ENCODE results near the gene SFRP5. TPM values are rescaled to one million over a fixed set of nuclear protein-coding genes. Genes with fewer than 3 reads are reported as not detected.
A peak's percentile ranks its signal among the peaks of the same experiment; 100 is the strongest.

Gene SFRP5
- total RNA-seq, 5 donors from 2014 or later (not counting 1 experiment from before 2014, with no cell fraction given): 0.76 to 3.1 (median 2.2) TPM

GRCh38 chr10:97778452-97779302 is 6.9 kb upstream of the SFRP5 start:
- H3K9me3 ChIP-seq: no peaks in the 10 kb centered on the region
- 83% methylated on average over 10 of the region's 11 CpGs for WGBS (ENCODE audit: insufficient coverage)
- DNase-seq: no peak
- peaks cover 34 to 38% (median 36%) of the 10 kb centered on the region in 3 donors for H3K4me1 Mint-ChIP-seq
- no peaks in the 10 kb centered on the region for H3K36me3 ChIP-seq (ENCODE audit: control insufficient read depth in 2 of 2, extremely low read depth in 1 of 2, insufficient read depth in 1 of 2, low read length in 1 of 2)
- H3K4me1 ChIP-seq (ENCODE audit: control insufficient read depth in 1 of 2, extremely low read depth in 1 of 2, insufficient read depth in 2 of 2, low read length in 2 of 2): peaks cover 27 to 33% of the 10 kb centered on the region in 2 experiments
- H3K27me3 Mint-ChIP-seq: peaks cover 0 to 2% of the 10 kb centered on the region in 2 donors
- no peak for ATAC-seq (replicated peaks in 1 of 4)
- POLR2A ChIA-PET: no interaction called here
- no peak overlapping the region for H3K4me3 Mint-ChIP-seq
- no peaks in the 10 kb centered on the region for H3K36me3 Mint-ChIP-seq
- no peak overlapping the region for H3K27ac ChIP-seq (ENCODE audit: low read length)
- H3K27me3 ChIP-seq (replicated peaks in 1 of 2; ENCODE audit: control insufficient read depth in 2 of 2, extremely low read depth in 1 of 2, insufficient read depth in 2 of 2, low read length in 1 of 2): peaks cover 0 to 5% of the 10 kb centered on the region in 2 experiments
- H3K4me3 ChIP-seq (ENCODE audit: control insufficient read depth in 1 of 2, extremely low read depth in 1 of 2, low read length in 1 of 2): no peak overlapping the region
- CTCF ChIA-PET: interaction anchor here in 1 of 2 donors (0.5 to 1.0 kb wide), 3 partner anchors 12 to 21 kb away, joined by 3 to 9 read pairs (median 4); no protein-coding TSS in a partner anchor
- no peaks in the 10 kb centered on the region for H3K9me3 Mint-ChIP-seq
- peak overlapping the region in 1 of 2 donors; percentile 64 for H3K27ac Mint-ChIP-seq

- H3K4me1 Mint-ChIP-seq: peaks cover 30 to 33% (median 33%) of the 10 kb centered on the region in 3 donors
- Histone ChIP-seq H3K36me3 (ENCODE audit: control insufficient read depth in 2 of 2, extremely low read depth in 1 of 2, insufficient read depth in 1 of 2, low read length in 1 of 2) (no peaks in the 10 kb centered on the region), H3K27me3 (replicated peaks in 1 of 2; ENCODE audit: control insufficient read depth in 2 of 2, extremely low read depth in 1 of 2, insufficient read depth in 2 of 2, low read length in 1 of 2) (peaks cover 0 to 13% of the 10 kb centered on the region in 2 experiments), H3K9me3 (no peaks in the 10 kb centered on the region), H3K27ac (ENCODE audit: low read length) (no peak overlapping the region), H3K4me1 (ENCODE audit: control insufficient read depth in 1 of 2, extremely low read depth in 1 of 2, insufficient read depth in 2 of 2, low read length in 2 of 2) (peaks cover 24% of the 10 kb centered on the region in 2 experiments), H3K4me3 (ENCODE audit: control insufficient read depth in 1 of 2, extremely low read depth in 1 of 2, low read length in 1 of 2) (no peak overlapping the region)
- ChIA-PET CTCF (interaction anchor here (0.6 to 1.0 kb wide), 3 partner anchors 15 to 1878 kb away, joined by 3 to 4 read pairs (median 3); no protein-coding TSS in a partner anchor), POLR2A (no interaction called here)
- 100% methylated on average over 3 of the region's 4 CpGs for WGBS (ENCODE audit: insufficient coverage)
- DNase-seq (no peak), ATAC-seq (replicated peaks in 1 of 4) (no peak)
- H3K36me3 Mint-ChIP-seq: no peaks in the 10 kb centered on the region
- no peaks in the 10 kb centered on the region for H3K9me3 Mint-ChIP-seq
- H3K4me3 Mint-ChIP-seq: no peak overlapping the region
- no peak overlapping the region for H3K27ac Mint-ChIP-seq
- peaks cover 7 to 12% of the 10 kb centered on the region in 2 donors for H3K27me3 Mint-ChIP-seq
These were observed 5.3 kb upstream of the SFRP5 start for GRCh38 chr10:97777143-97777542.

- H3K4me1 ChIP-seq (ENCODE audit: control insufficient read depth in 1 of 2, extremely low read depth in 1 of 2, insufficient read depth in 2 of 2, low read length in 2 of 2): peaks cover 1 to 12% of the 10 kb centered on the region in 2 experiments
These were observed 3.1 kb upstream of the SFRP5 start for GRCh38 chr10:97774811-97775294.

DNA sequence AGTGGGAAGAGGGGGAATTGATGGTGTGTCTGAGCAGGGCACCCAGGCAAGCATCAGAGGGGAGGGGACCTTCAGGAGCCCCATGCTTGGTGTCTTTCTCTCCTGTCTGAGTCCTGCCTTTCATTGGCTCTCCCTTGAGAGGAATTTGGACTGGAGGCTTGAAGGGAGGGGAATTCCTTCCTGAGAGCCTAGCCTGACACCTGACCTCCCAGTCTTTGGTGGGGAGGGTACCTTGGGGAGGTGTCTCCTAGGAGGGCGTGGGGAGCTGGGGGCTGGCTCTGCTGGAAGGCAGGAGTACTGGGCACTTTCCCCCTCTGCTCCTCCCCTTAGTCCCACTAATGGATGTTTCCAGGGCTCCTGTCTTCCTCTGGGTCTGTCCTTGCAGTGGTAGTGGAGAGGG is 1.3 kb upstream of the SFRP5 start:
- POLR2A ChIA-PET: no interaction called here
- Histone ChIP-seq H3K27ac (ENCODE audit: low read length) (no peak overlapping the region), H3K36me3 (ENCODE audit: control insufficient read depth in 2 of 2, extremely low read depth in 1 of 2, insufficient read depth in 1 of 2, low read length in 1 of 2) (no peaks in the 10 kb centered on the region), H3K4me1 (ENCODE audit: control insufficient read depth in 1 of 2, extremely low read depth in 1 of 2, insufficient read depth in 2 of 2, low read length in 2 of 2) (peaks cover 0 to 12% of the 10 kb centered on the region in 2 experiments), H3K4me3 (ENCODE audit: control insufficient read depth in 1 of 2, extremely low read depth in 1 of 2, low read length in 1 of 2) (no peak overlapping the region), H3K9me3 (no peaks in the 10 kb centered on the region), H3K27me3 (replicated peaks in 1 of 2; ENCODE audit: control insufficient read depth in 2 of 2, extremely low read depth in 1 of 2, insufficient read depth in 2 of 2, low read length in 1 of 2) (peaks cover 0 to 46% of the 10 kb centered on the region in 2 experiments)
- peaks cover 10% of the 10 kb centered on the region for H3K36me3 Mint-ChIP-seq
- no peaks in the 10 kb centered on the region for H3K9me3 Mint-ChIP-seq
- CTCF ChIA-PET: interaction anchor here in 1 of 2 donors (0.7 kb wide), 1 partner anchor 19 kb away, joined by 3 read pairs; no protein-coding TSS in a partner anchor
- H3K27ac Mint-ChIP-seq: no peak overlapping the region
- peaks cover 32 to 45% of the 10 kb centered on the region in 2 donors for H3K27me3 Mint-ChIP-seq
- H3K4me3 Mint-ChIP-seq: no peak overlapping the region
- ATAC-seq (replicated peaks in 1 of 4) (no peak), DNase-seq (no peak)
- H3K4me1 Mint-ChIP-seq: peaks cover 16 to 23% (median 21%) of the 10 kb centered on the region in 3 donors
- no CpG with 5 or more reads among the region's 1 CpG for WGBS (ENCODE audit: insufficient coverage)

More at GRCh38 chr10:97774811-97775294, 3.1 kb upstream of the SFRP5 start:
- no peak for ATAC-seq (replicated peaks in 1 of 4)
- no peaks in the 10 kb centered on the region for H3K9me3 Mint-ChIP-seq
- Histone ChIP-seq H3K9me3 (no peaks in the 10 kb centered on the region), H3K27me3 (replicated peaks in 1 of 2; ENCODE audit: control insufficient read depth in 2 of 2, extremely low read depth in 1 of 2, insufficient read depth in 2 of 2, low read length in 1 of 2) (peaks cover 0 to 32% of the 10 kb centered on the region in 2 experiments), H3K4me3 (ENCODE audit: control insufficient read depth in 1 of 2, extremely low read depth in 1 of 2, low read length in 1 of 2) (no peak overlapping the region), H3K27ac (ENCODE audit: low read length) (no peak overlapping the region), H3K36me3 (ENCODE audit: control insufficient read depth in 2 of 2, extremely low read depth in 1 of 2, insufficient read depth in 1 of 2, low read length in 1 of 2) (no peaks in the 10 kb centered on the region)
- no peak overlapping the region for H3K27ac Mint-ChIP-seq
- DNase-seq: no peak
- ChIA-PET POLR2A (interaction anchor here in 1 of 2 donors (0.6 kb wide), 1 partner anchor 75 kb away, joined by 3 read pairs; the partner anchor contains the start of gene GOLGA7B), CTCF (interaction anchor here in 1 of 2 donors (0.6 kb wide), 1 partner anchor 45 kb away, joined by 3 read pairs; no protein-coding TSS in a partner anchor)
- WGBS (ENCODE audit: insufficient coverage): 72% methylated on average over 10 of the region's 10 CpGs
- peaks cover 19 to 26% (median 25%) of the 10 kb centered on the region in 3 donors for H3K4me1 Mint-ChIP-seq
- H3K4me3 Mint-ChIP-seq: no peak overlapping the region
- H3K36me3 Mint-ChIP-seq: no peaks in the 10 kb centered on the region
- peaks cover 25 to 30% of the 10 kb centered on the region in 2 donors for H3K27me3 Mint-ChIP-seq

GRCh38 chr10:97771055-97771891 is 526 bp downstream of the SFRP5 start:
- peaks cover 18% of the 10 kb centered on the region for H3K36me3 Mint-ChIP-seq
- Histone ChIP-seq H3K27me3 (replicated peaks in 1 of 2; ENCODE audit: control insufficient read depth in 2 of 2, extremely low read depth in 1 of 2, insufficient read depth in 2 of 2, low read length in 1 of 2) (peaks cover 0 to 46% of the 10 kb centered on the region in 2 experiments), H3K4me1 (ENCODE audit: control insufficient read depth in 1 of 2, extremely low read depth in 1 of 2, insufficient read depth in 2 of 2, low read length in 2 of 2) (peaks cover 0 to 12% of the 10 kb centered on the region in 2 experiments), H3K4me3 (ENCODE audit: control insufficient read depth in 1 of 2, extremely low read depth in 1 of 2, low read length in 1 of 2) (peak overlapping the region; percentile 12 to 48), H3K27ac (ENCODE audit: low read length) (no peak overlapping the region), H3K9me3 (no peaks in the 10 kb centered on the region), H3K36me3 (ENCODE audit: control insufficient read depth in 2 of 2, extremely low read depth in 1 of 2, insufficient read depth in 1 of 2, low read length in 1 of 2) (peaks cover 0 to 5% of the 10 kb centered on the region in 2 donors)
- H3K4me3 Mint-ChIP-seq: peak overlapping the region; percentile 47 to 76 (median 71)
- peak in 3 of 35 experiments; percentile 4 to 21 (median 18) for DNase-seq
- CTCF ChIA-PET: no interaction called here
- POLR2A ChIA-PET: no interaction called here
- WGBS (ENCODE audit: insufficient coverage): 3% methylated on average over 89 of the region's 90 CpGs
- peaks cover 36 to 48% of the 10 kb centered on the region in 2 donors for H3K27me3 Mint-ChIP-seq
- ATAC-seq (replicated peaks in 1 of 4): peak; percentile 56 to 68 (median 65)
- H3K27ac Mint-ChIP-seq: no peak overlapping the region
- H3K9me3 Mint-ChIP-seq: no peaks in the 10 kb centered on the region
- peaks cover 16 to 23% (median 21%) of the 10 kb centered on the region in 3 donors for H3K4me1 Mint-ChIP-seq
